Spleen (tissue), 13 donors: ENCODE measurements around the gene TTC21A. TPM values are rescaled to one million over a fixed set of nuclear protein-coding genes. Genes with fewer than 3 reads are reported as not detected.
"Not testable (repeated sequence)": the region's sequence is repeated elsewhere in the genome, so short reads cannot be mapped to it uniquely, and the experiment has no call there.

Experiments
- DNase-seq: peaks from one replicate; pipeline ENCODE4 v3.0.0-alpha.2; 2020
- H3K27ac ChIP-seq, 8 donors: fragments of 200-600 bp; sonication (generic) in 7 of 8; 1 replicate in 4 of 8; 2 replicates in 4 of 8; pipeline versions ENCODE4 v1.5.0 to v1.8.0; 2016 to 2021; ENCODE audit warnings: inconsistent platforms in 4 of 8, mild to moderate bottlenecking in 4 of 8, moderate library complexity in 1 of 8
- H3K27me3 ChIP-seq, 7 donors: fragments of 200-600 bp; sonication (generic) in 6 of 7; replicated peaks in 1 of 7; 1 replicate in 4 of 7; 2 replicates in 3 of 7; pipeline versions ENCODE4 v1.5.0 to v1.8.0; 2016 to 2021; ENCODE audit warnings: inconsistent platforms in 3 of 7, mild to moderate bottlenecking in 1 of 7
- H3K36me3 ChIP-seq, 6 donors: fragments of 200-600 bp; sonication (generic) in 5 of 6; 1 replicate in 4 of 6; 2 replicates in 2 of 6; pipeline versions ENCODE4 v1.5.0 to v1.8.0; 2016 to 2021; ENCODE audit warnings: inconsistent platforms in 2 of 6
- H3K4me1 ChIP-seq, 6 donors: fragments of 200-600 bp; sonication (generic) in 5 of 6; 1 replicate in 3 of 6; 2 replicates in 3 of 6; pipeline versions ENCODE4 v1.5.0 to v1.8.0; 2016 to 2021; ENCODE audit warnings: inconsistent platforms in 3 of 6
- H3K4me3 ChIP-seq, 8 donors: fragments of 200-600 bp; sonication (generic) in 7 of 8; 1 replicate in 4 of 8; 2 replicates in 4 of 8; pipeline versions ENCODE4 v1.5.0 to v1.8.0; 2016 to 2021; ENCODE audit warnings: inconsistent platforms in 4 of 8, mild to moderate bottlenecking in 4 of 8, moderate library complexity in 2 of 8
- H3K9me3 ChIP-seq, 8 donors: fragments of 200-600 bp; sonication (generic) in 7 of 8; 1 replicate in 4 of 8; 2 replicates in 4 of 8; pipeline versions ENCODE4 v1.5.0 to v1.8.0; 2016 to 2021; ENCODE audit warnings: inconsistent platforms in 4 of 8
- POLR2A ChIP-seq, 3 donors: fragments of 450-650 bp; IDR thresholded peaks; one replicate each; pipeline ENCODE4 v1.5.1; 2017; ENCODE audit warnings: antibody characterized with exemption in 3 of 3, mild to moderate bottlenecking in 1 of 3
- POLR2AphosphoS5 ChIP-seq, 3 donors: sonication (generic); formaldehyde crosslinking; IDR thresholded peaks; one replicate each; pipeline ENCODE4 v1.5.1; 2017; ENCODE audit warnings: antibody characterized with exemption in 3 of 3
- WGBS, 5 donors: extraction: QIAGEN DNeasy Blood & Tissue Kit in 3 of 5; methylation state at CpG; one replicate each; pipeline versions ENCODE4 v1.1.5 to v1.1.7; 2013 to 2018; 5-methylcytosine and 5-hydroxymethylcytosine counted together
- intact Hi-C: fragments of 100-400 bp; cut with DNase I; formaldehyde crosslinking; loops from one replicate; pipeline ENCODE4 v1.15.0; 2023; ENCODE audit warnings: low total_unique reads
- long read RNA-seq, 2 donors: transcript quantifications; one replicate each; lab custom pipeline, GENCODE V29; 2026
- polyA plus RNA-seq, 3 donors: library from polyadenylated mRNA; stranded (reverse); fragments of 200-250 nt; gene quantifications; one replicate each; pipeline ENCODE4 v1.2.1, GENCODE V29; 2013
- total RNA-seq, 7 donors: library from RNA; depleted of rRNA in 3 of 7; stranded (reverse); fragments of >200 nt in 3 of 7; fragmentation: NEBNext Ultra II Directional in 4 of 7; extraction: Animal tissue kit (Norgen Biotek cat#: 25700) in 4 of 7; gene quantifications; one replicate each; pipeline versions ENCODE4 v1.1.0 to v1.2.1, GENCODE V29; 2016 to 2021
- TF ChIP-seq, protein P1 (sequence below), 11 experiments: fragments of 200-600 bp in 7 of 11; fragments of 450-650 bp in 4 of 11; sonication (generic) in 4 of 11; IDR thresholded peaks in 8 of 11; conservative IDR thresholded peaks in 3 of 11; 1 replicate in 7 of 11; 2 replicates in 4 of 11; pipeline versions ENCODE4 v1.4.0 to v1.8.0; 2016 to 2021; ENCODE audit warnings: antibody characterized with exemption in 11 of 11, inconsistent platforms in 4 of 11, mild to moderate bottlenecking in 1 of 11
- donor health status: healthy with polysubstance abuse.
- donor health status: DM: no; HTN: no; CAD: no; lungs with moderate emphysema.
- donor health status: DM: no; HTN: no; CAD: no.
- donor health status: Bipolar disorder and iron deficiency.
- donor health status: healthy.
- donor health status: DM: no; HTN: no; CAD: no.
- donor health status: DM: yes; HTN: yes; CAD: no.

The TTC21A gene, protein sequence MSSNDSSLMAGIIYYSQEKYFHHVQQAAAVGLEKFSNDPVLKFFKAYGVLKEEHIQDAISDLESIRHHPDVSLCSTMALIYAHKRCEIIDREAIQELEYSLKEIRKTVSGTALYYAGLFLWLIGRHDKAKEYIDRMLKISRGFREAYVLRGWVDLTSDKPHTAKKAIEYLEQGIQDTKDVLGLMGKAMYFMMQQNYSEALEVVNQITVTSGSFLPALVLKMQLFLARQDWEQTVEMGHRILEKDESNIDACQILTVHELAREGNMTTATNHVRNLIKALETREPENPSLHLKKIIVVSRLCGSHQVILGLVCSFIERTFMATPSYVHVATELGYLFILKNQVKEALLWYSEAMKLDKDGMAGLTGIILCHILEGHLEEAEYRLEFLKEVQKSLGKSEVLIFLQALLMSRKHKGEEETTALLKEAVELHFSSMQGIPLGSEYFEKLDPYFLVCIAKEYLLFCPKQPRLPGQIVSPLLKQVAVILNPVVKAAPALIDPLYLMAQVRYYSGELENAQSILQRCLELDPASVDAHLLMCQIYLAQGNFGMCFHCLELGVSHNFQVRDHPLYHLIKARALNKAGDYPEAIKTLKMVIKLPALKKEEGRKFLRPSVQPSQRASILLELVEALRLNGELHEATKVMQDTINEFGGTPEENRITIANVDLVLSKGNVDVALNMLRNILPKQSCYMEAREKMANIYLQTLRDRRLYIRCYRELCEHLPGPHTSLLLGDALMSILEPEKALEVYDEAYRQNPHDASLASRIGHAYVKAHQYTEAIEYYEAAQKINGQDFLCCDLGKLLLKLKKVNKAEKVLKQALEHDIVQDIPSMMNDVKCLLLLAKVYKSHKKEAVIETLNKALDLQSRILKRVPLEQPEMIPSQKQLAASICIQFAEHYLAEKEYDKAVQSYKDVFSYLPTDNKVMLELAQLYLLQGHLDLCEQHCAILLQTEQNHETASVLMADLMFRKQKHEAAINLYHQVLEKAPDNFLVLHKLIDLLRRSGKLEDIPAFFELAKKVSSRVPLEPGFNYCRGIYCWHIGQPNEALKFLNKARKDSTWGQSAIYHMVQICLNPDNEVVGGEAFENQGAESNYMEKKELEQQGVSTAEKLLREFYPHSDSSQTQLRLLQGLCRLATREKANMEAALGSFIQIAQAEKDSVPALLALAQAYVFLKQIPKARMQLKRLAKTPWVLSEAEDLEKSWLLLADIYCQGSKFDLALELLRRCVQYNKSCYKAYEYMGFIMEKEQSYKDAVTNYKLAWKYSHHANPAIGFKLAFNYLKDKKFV (N-terminal part only)
- total RNA-seq (10 to 100 TPM; 11.6 to 17.5 (median 13.2) TPM), polyA plus RNA-seq (10 to 100 TPM; 15.2 to 34.3 (median 18.6) TPM)
- long read RNA-seq, donor 1, partial matches to known transcripts, result 0 of 2 reads
- long read RNA-seq, donor 1, other reads (novel, unspliced or antisense), result 0 of 2 reads
- long read RNA-seq, donor 2, result 0 reads

DNA sequence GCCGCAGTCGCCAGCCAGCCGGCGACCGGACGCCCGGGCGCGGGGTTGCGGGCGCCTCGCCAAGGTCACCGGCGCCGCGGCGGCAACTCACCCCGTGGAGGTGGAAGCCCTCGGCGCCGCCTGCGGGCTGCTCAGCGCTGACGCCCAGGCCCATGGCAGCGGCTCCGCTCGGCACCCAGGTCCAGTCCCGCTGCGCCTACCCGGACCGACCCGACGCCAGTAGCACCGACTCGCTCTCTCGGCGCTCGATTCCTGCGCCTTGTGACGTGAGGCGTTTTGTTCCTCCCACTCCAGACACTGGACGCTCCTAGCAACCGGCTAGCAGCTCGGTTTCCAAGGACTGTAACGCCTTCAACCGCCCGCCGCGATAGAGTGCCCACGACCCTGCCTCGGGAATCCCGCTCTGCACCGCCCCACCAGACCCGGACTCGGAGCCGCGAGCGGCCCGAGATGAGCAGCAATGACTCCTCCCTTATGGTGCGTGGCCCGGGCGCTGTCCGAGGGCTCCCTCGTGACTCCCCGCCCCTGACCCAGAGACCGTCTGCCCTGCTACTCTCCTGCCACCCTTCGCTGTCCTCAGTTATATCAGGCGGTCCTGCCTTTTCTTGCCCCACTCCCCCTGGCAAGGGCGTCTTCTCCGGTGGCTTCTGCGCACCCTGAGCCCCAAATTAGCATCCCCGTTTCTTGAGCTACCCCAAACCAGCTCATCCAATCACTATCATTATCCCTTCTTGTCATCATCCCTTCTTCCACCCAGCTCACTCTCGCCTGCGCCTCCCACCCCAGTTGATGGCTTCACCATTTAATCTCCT, at the start of gene TTC21A, which contains the start of gene GORASP1:
Gene TTC21A (plus strand): TSS at position 293 of the 812 bp plus-strand sequence. CDS start 158 bp downstream, at position 451.
Gene GORASP1 (minus strand): TSS at position 240 of the 812 bp plus-strand sequence. CDS start 86 bp downstream, at position 154.
- H3K27me3 ChIP-seq, result no peaks in the 10 kb centered on the region
- H3K27ac ChIP-seq, result peak within 1 kb of the TSS; percentile 82 to 94 (median 92)
- H3K36me3 ChIP-seq, result peaks cover 0 to 35% (median 0%) of the 10 kb centered on the region in 6 donors
- DNase-seq, result peak; percentile 96
- intact Hi-C loops, result loop anchor here (10.0 kb wide), 1 partner anchor 187 kb away; no protein-coding TSS in a partner anchor
- peaks cover 12 to 65% (median 52%) of the 10 kb centered on the region in 6 donors for H3K4me1 ChIP-seq
- TF ChIP-seq POLR2A (IDR thresholded peaks at IDR 0.05) (no peak), POLR2AphosphoS5 (IDR thresholded peaks at IDR 0.05) (peak; percentile 88 to 92 (median 91))
- TF ChIP-seq, protein P1, sequence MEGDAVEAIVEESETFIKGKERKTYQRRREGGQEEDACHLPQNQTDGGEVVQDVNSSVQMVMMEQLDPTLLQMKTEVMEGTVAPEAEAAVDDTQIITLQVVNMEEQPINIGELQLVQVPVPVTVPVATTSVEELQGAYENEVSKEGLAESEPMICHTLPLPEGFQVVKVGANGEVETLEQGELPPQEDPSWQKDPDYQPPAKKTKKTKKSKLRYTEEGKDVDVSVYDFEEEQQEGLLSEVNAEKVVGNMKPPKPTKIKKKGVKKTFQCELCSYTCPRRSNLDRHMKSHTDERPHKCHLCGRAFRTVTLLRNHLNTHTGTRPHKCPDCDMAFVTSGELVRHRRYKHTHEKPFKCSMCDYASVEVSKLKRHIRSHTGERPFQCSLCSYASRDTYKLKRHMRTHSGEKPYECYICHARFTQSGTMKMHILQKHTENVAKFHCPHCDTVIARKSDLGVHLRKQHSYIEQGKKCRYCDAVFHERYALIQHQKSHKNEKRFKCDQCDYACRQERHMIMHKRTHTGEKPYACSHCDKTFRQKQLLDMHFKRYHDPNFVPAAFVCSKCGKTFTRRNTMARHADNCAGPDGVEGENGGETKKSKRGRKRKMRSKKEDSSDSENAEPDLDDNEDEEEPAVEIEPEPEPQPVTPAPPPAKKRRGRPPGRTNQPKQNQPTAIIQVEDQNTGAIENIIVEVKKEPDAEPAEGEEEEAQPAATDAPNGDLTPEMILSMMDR (IDR thresholded peaks at IDR 0.05 in 8 of 11, conservative IDR thresholded peaks at IDR 0.05 in 3 of 11), result peak in 2 of 11 experiments; percentile 7 to 31
- WGBS, 5 donors, result 0 to 1% (median 1%) methylated on average over 18 to 74 of the region's 74 CpGs
- H3K4me3 ChIP-seq, result peak within 1 kb of the TSS; percentile 74 to 97 (median 84)
- H3K9me3 ChIP-seq, result no peaks in the 10 kb centered on the region

- intact Hi-C loops, H3K9me3 ChIP-seq, H3K27ac ChIP-seq, H3K4me3 ChIP-seq, H3K27me3 ChIP-seq, DNase-seq: not testable (repeated sequence)
- peaks cover 0 to 46% (median 5%) of the 10 kb centered on the region in 6 donors for H3K36me3 ChIP-seq
- peaks cover 0 to 44% (median 10%) of the 10 kb centered on the region in 6 donors for H3K4me1 ChIP-seq
- WGBS, 5 donors, result 88 to 93% (median 89%) methylated on average over 2 of the region's 2 CpGs
Observed at GRCh38 chr3:39061228-39061627, 46.3 kb upstream of the TTC21A start.

GRCh38 chr3:39062180-39062579, 45.3 kb upstream of the TTC21A start:
- no peak overlapping the region for H3K4me3 ChIP-seq
- H3K36me3 ChIP-seq, result peaks cover 0 to 56% (median 14%) of the 10 kb centered on the region in 6 donors
- TF ChIP-seq POLR2AphosphoS5 (IDR thresholded peaks at IDR 0.05), result no peak
- TF ChIP-seq POLR2A (IDR thresholded peaks at IDR 0.05), result no peak
- TF ChIP-seq, protein P1 (IDR thresholded peaks at IDR 0.05 in 8 of 11, conservative IDR thresholded peaks at IDR 0.05 in 3 of 11), result no peak
- H3K4me1 ChIP-seq, result peaks cover 0 to 35% (median 9%) of the 10 kb centered on the region in 6 donors
- no peaks in the 10 kb centered on the region for H3K27me3 ChIP-seq
- no peak for DNase-seq
- intact Hi-C loops, result no loop called here
- H3K27ac ChIP-seq, result no peak overlapping the region
- H3K9me3 ChIP-seq, result peaks cover 0 to 7% (median 0%) of the 10 kb centered on the region in 8 donors
- WGBS, 5 donors, result 83 to 88% (median 87%) methylated on average over 1 of the region's 1 CpG
